Measurements from ENCODE around the gene PGM3. TPM values are rescaled to one million over a fixed set of nuclear protein-coding genes. Genes with fewer than 3 reads are reported as not detected.

Gene PGM3
- total RNA-seq, 1 experiment from 2014 or later, result 17.0 TPM

GRCh38 chr6:83226517-83226916, 33.5 kb upstream of the PGM3 start:
- no peaks in the 10 kb centered on the region for H3K9me3 ChIP-seq (ENCODE audit: low read length)
- no peaks in the 10 kb centered on the region for H3K79me2 ChIP-seq (ENCODE audit: low read length)
- no peaks in the 10 kb centered on the region for H3K9me2 ChIP-seq (replicated peaks; ENCODE audit: low read length)
- ChIA-PET CTCF (no interaction called here), POLR2A (ENCODE audit: unreplicated experiment) (no interaction called here)
- H3K4me1 ChIP-seq (ENCODE audit: insufficient read depth, low read length), result peaks cover 4% of the 10 kb centered on the region
- H3K4me3 ChIP-seq (ENCODE audit: low read length), result no peak overlapping the region
- H2AFZ ChIP-seq (ENCODE audit: low read length), result no peak overlapping the region
- no peaks in the 10 kb centered on the region for H4K20me1 ChIP-seq (ENCODE audit: low read length)
- H3K9ac ChIP-seq (ENCODE audit: low read length), result no peak overlapping the region
- BruUV-seq (replicated peaks), result no TSS peak
- no peaks in the 10 kb centered on the region for H3F3A ChIP-seq (ENCODE audit: low read length, unreplicated experiment)
- intact Hi-C loops (cut with micrococcal nuclease), result loop anchor here (1.0 kb wide), 1 partner anchor 289 kb away; no protein-coding TSS in a partner anchor
- no peaks in the 10 kb centered on the region for H3K27me3 ChIP-seq (ENCODE audit: low read length)
- TF ChIP-seq EZH2 (IDR thresholded peaks at IDR 0.05; ENCODE audit: low read length, unreplicated experiment), result no peak
- TF ChIP-seq EZH2phosphoT487 (IDR thresholded peaks at IDR 0.05; ENCODE audit: borderline replicate concordance, low read length), result no peak
- TF ChIP-seq CTCF (conservative IDR thresholded peaks at IDR 0.05; ENCODE audit: low read depth, low read length), result no peak
- DNase-seq, result peak; percentile 7
- no peak overlapping the region for H3K4me2 ChIP-seq (ENCODE audit: low read length)
- H3K36me3 ChIP-seq (ENCODE audit: low read depth, low read length), result peaks cover 3% of the 10 kb centered on the region
- no peak overlapping the region for H3K27ac ChIP-seq (ENCODE audit: low read length)
- peak; percentile 82 for ATAC-seq

GRCh38 chr6:83221889-83222479, 28.9 kb upstream of the PGM3 start:
- ATAC-seq (no peak), DNase-seq (peak; percentile 57)
- no peaks in the 10 kb centered on the region for H3K79me2 ChIP-seq (ENCODE audit: low read length)
- BruUV-seq (replicated peaks), result no TSS peak
- no peak overlapping the region for H2AFZ ChIP-seq (ENCODE audit: low read length)
- no peaks in the 10 kb centered on the region for H3K9me2 ChIP-seq (replicated peaks; ENCODE audit: low read length)
- H3K9me3 ChIP-seq (ENCODE audit: low read length), result no peaks in the 10 kb centered on the region
- TF ChIP-seq CTCF (conservative IDR thresholded peaks at IDR 0.05; ENCODE audit: low read depth, low read length), result peak; percentile 69
- TF ChIP-seq EZH2 (IDR thresholded peaks at IDR 0.05; ENCODE audit: low read length, unreplicated experiment), result no peak
- no peaks in the 10 kb centered on the region for H3F3A ChIP-seq (ENCODE audit: low read length, unreplicated experiment)
- CTCF ChIA-PET, result interaction anchor here (1.0 kb wide), 2 partner anchors 292 to 314 kb away, joined by 3 to 5 read pairs; no protein-coding TSS in a partner anchor
- POLR2A ChIA-PET (ENCODE audit: unreplicated experiment), result no interaction called here
- H3K4me3 ChIP-seq (ENCODE audit: low read length), result no peak overlapping the region
- H3K4me1 ChIP-seq (ENCODE audit: insufficient read depth, low read length), result peaks cover 4% of the 10 kb centered on the region
- no peak overlapping the region for H3K9ac ChIP-seq (ENCODE audit: low read length)
- no peaks in the 10 kb centered on the region for H4K20me1 ChIP-seq (ENCODE audit: low read length)
- no peak overlapping the region for H3K4me2 ChIP-seq (ENCODE audit: low read length)
- intact Hi-C loops (cut with micrococcal nuclease), result loop anchor here (1.0 kb wide), 2 partner anchors 196 to 293 kb away; no protein-coding TSS in a partner anchor
- H3K27ac ChIP-seq (ENCODE audit: low read length), result no peak overlapping the region
- H3K27me3 ChIP-seq (ENCODE audit: low read length), result no peaks in the 10 kb centered on the region
- H3K36me3 ChIP-seq (ENCODE audit: low read depth, low read length), result peaks cover 16% of the 10 kb centered on the region

DNA sequence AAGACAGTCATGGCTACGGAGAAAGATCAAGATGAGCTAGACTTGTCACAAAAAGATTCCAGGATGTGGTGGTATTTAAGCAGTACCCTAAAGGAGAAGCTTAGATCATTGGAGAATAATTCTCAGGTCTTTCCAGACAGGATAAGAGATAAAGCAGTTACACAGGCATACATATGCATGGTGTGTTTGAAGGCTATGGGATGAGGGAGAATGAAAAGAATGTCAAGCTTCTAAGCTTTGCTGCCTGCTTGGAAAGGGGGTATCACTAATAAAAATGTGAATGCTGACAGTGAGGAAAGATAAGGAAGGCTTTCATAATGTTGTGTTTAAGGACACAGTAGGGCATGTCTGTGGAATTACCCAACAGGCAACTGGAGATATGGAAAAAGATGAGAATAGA, 28.2 kb upstream of the PGM3 start:
- peaks cover 20% of the 10 kb centered on the region for H3K36me3 ChIP-seq (ENCODE audit: low read depth, low read length)
- TF ChIP-seq EZH2 (IDR thresholded peaks at IDR 0.05; ENCODE audit: low read length, unreplicated experiment) (no peak), EZH2phosphoT487 (IDR thresholded peaks at IDR 0.05; ENCODE audit: borderline replicate concordance, low read length) (no peak), CTCF (conservative IDR thresholded peaks at IDR 0.05; ENCODE audit: low read depth, low read length) (no peak)
- no peak overlapping the region for H3K4me3 ChIP-seq (ENCODE audit: low read length)
- H3K4me2 ChIP-seq (ENCODE audit: low read length), result no peak overlapping the region
- H3K27ac ChIP-seq (ENCODE audit: low read length), result no peak overlapping the region
- H3K9me2 ChIP-seq (replicated peaks; ENCODE audit: low read length), result no peaks in the 10 kb centered on the region
- intact Hi-C loops (cut with micrococcal nuclease), result no loop called here
- ATAC-seq, result no peak
- H4K20me1 ChIP-seq (ENCODE audit: low read length), result no peaks in the 10 kb centered on the region
- ChIA-PET POLR2A (ENCODE audit: unreplicated experiment) (no interaction called here), CTCF (no interaction called here)
- no peak overlapping the region for H3K9ac ChIP-seq (ENCODE audit: low read length)
- no peaks in the 10 kb centered on the region for H3K9me3 ChIP-seq (ENCODE audit: low read length)
- BruUV-seq (replicated peaks), result no TSS peak
- H3K4me1 ChIP-seq (ENCODE audit: insufficient read depth, low read length), result no peaks in the 10 kb centered on the region
- H3K27me3 ChIP-seq (ENCODE audit: low read length), result no peaks in the 10 kb centered on the region
- no peaks in the 10 kb centered on the region for H3K79me2 ChIP-seq (ENCODE audit: low read length)
- H3F3A ChIP-seq (ENCODE audit: low read length, unreplicated experiment), result no peaks in the 10 kb centered on the region
- no peak for DNase-seq
- no peak overlapping the region for H2AFZ ChIP-seq (ENCODE audit: low read length)
